Fibroblast of lung (primary cell): Measurements from ENCODE around the gene ALOX12B. TPM values are rescaled to one million over a fixed set of nuclear protein-coding genes. Genes with fewer than 3 reads are reported as not detected.
"Not testable (repeated sequence)": the region's sequence is repeated elsewhere in the genome, so short reads cannot be mapped to it uniquely, and the experiment has no call there.

Experiments
- DNase-seq, 2 donors: peaks; one replicate each; pipeline versions ENCODE4 v3.0.0 to v3.0.0-alpha.2; 2010; ENCODE audit warnings: low read depth in 2 of 2
- H2AFZ ChIP-seq: 2 replicates; pipeline ENCODE4 v1.5.1; 2012; ENCODE audit warnings: low read length, control low read depth, inconsistent platforms
- H3K27ac ChIP-seq: 2 replicates; pipeline ENCODE4 v1.5.1; 2011; ENCODE audit warnings: low read length, control low read depth; ENCODE audit not compliant: insufficient read depth
- H3K27me3 ChIP-seq: 2 replicates; pipeline ENCODE4 v1.5.1; 2011; ENCODE audit warnings: mild to moderate bottlenecking, low read length; ENCODE audit not compliant: control insufficient read depth, insufficient read depth
- H3K36me3 ChIP-seq: 2 replicates; pipeline ENCODE4 v1.5.1; 2011; ENCODE audit warnings: low read length; ENCODE audit not compliant: control insufficient read depth, insufficient read depth
- H3K4me1 ChIP-seq: 2 replicates; pipeline ENCODE4 v1.5.1; 2011; ENCODE audit warnings: low read length; ENCODE audit not compliant: control insufficient read depth, insufficient read depth; ENCODE audit errors: extremely low read depth
- H3K4me2 ChIP-seq: 2 replicates; pipeline ENCODE4 v1.5.1; 2011; ENCODE audit warnings: low read length, control low read depth; ENCODE audit not compliant: insufficient read depth; ENCODE audit errors: extremely low read depth
- H3K4me3 ChIP-seq, 4 experiments: fragments of 200-600 bp in 1 of 4; sonication (generic) in 1 of 4; replicated peaks in 1 of 4; 2 replicates each; pipeline ENCODE4 v1.5.1; 2011 to 2016; ENCODE audit warnings: low read length in 4 of 4, low read depth in 3 of 4, mild to moderate bottlenecking in 3 of 4, control low read depth in 2 of 4, inconsistent platforms in 1 of 4, mixed read lengths in 1 of 4; ENCODE audit not compliant: insufficient read depth in 1 of 4; ENCODE audit errors: control extremely low read depth in 1 of 4
- H3K79me2 ChIP-seq: 2 replicates; pipeline ENCODE4 v1.5.1; 2012; ENCODE audit warnings: mild to moderate bottlenecking, low read length, inconsistent platforms; ENCODE audit not compliant: control insufficient read depth, insufficient read depth
- H3K9ac ChIP-seq: 2 replicates; pipeline ENCODE4 v1.5.1; 2011; ENCODE audit warnings: mild to moderate bottlenecking, low read length, control low read depth; ENCODE audit not compliant: insufficient read depth
- H3K9me3 ChIP-seq: 2 replicates; pipeline ENCODE4 v1.5.1; 2012; ENCODE audit warnings: low read depth, low read length; ENCODE audit not compliant: control insufficient read depth, insufficient read depth
- H4K20me1 ChIP-seq: 2 replicates; pipeline ENCODE4 v1.5.1; 2011; ENCODE audit warnings: low read length; ENCODE audit not compliant: control insufficient read depth, insufficient read depth; ENCODE audit errors: extremely low read depth
- CTCF ChIP-seq, 2 donors: IDR thresholded peaks in 1 of 2; conservative IDR thresholded peaks in 1 of 2; 1 replicate in 1 of 2; 2 replicates in 1 of 2; pipeline ENCODE4 v1.5.1; 2011 to 2012; ENCODE audit warnings: low read length in 2 of 2, control low read depth in 1 of 2, inconsistent platforms in 1 of 2, low read depth in 1 of 2, mild to moderate bottlenecking in 1 of 2
- EZH2 ChIP-seq: IDR thresholded peaks from 2 replicates; pipeline ENCODE4 v1.5.1; 2012; ENCODE audit warnings: low read length, control low read depth, mild to moderate bottlenecking; ENCODE audit errors: missing control alignments
- polyA plus RNA-seq, 2 donors: library from polyadenylated mRNA; depleted of rRNA in 1 of 2; stranded (reverse) in 1 of 2; unstranded in 1 of 2; fragments of >200 nt; gene quantifications; 2 replicates each; pipeline ENCODE4 v1.2.1, GENCODE V29; 2011 to 2012; ENCODE audit warnings: missing spikeins in 1 of 2
- total RNA-seq: library from RNA; depleted of rRNA; stranded (reverse); fragments of >200 nt; gene quantifications from 2 replicates; pipeline ENCODE4 v1.2.1, GENCODE V29; 2014

The ALOX12B gene
- total and polyA plus RNA-seq, 2 donors (not counting 1 experiment from before 2014, with no cell fraction given) = not detected

- no peaks in the 10 kb centered on the region for H3K36me3 ChIP-seq
- H3K4me2 ChIP-seq = peak overlapping the region; percentile 93
- TF ChIP-seq CTCF (conservative IDR thresholded peaks at IDR 0.05 in 1 of 2, IDR thresholded peaks at IDR 0.05 in 1 of 2; ENCODE audit: low read depth in 1 of 2, low read length in 2 of 2) (peak; percentile 61), EZH2 (no peak)
- no peak overlapping the region for H3K27ac ChIP-seq
- H3K9me3 ChIP-seq = no peaks in the 10 kb centered on the region
- peaks cover 33% of the 10 kb centered on the region for H3K27me3 ChIP-seq
- H3K9ac ChIP-seq = peak overlapping the region; percentile 23
- H4K20me1 ChIP-seq = no peaks in the 10 kb centered on the region
- H3K4me1 ChIP-seq = peaks cover 2% of the 10 kb centered on the region
- peak; percentile 29 to 42 for DNase-seq
- no peaks in the 10 kb centered on the region for H3K79me2 ChIP-seq
- H2AFZ ChIP-seq = peak overlapping the region; percentile 91
- H3K4me3 ChIP-seq = peak overlapping the region; percentile 21 to 53 (median 42)
Measured at GRCh38 chr17:8079291-8080207, 8.0 kb downstream of the ALOX12B start.

GRCh38 chr17:8077939-8078338 lies 9.6 kb downstream of the ALOX12B start:
- not testable (repeated sequence) for H3K79me2 ChIP-seq, H3K9ac ChIP-seq, H2AFZ ChIP-seq, H3K4me3 ChIP-seq, H3K27ac ChIP-seq, H3K9me3 ChIP-seq, H4K20me1 ChIP-seq, H3K4me2 ChIP-seq, H3K36me3 ChIP-seq, H3K4me1 ChIP-seq, DNase-seq
- peaks cover 45% of the 10 kb centered on the region for H3K27me3 ChIP-seq

GRCh38 chr17:8076502-8077266 lies 10.8 kb downstream of the ALOX12B start:
- Histone ChIP-seq H3K4me2 (no peak overlapping the region), H4K20me1 (no peaks in the 10 kb centered on the region), H3K4me3 (no peak overlapping the region), H3K9me3 (no peaks in the 10 kb centered on the region), H2AFZ (no peak overlapping the region), H3K36me3 (no peaks in the 10 kb centered on the region), H3K27me3 (peaks cover 51% of the 10 kb centered on the region), H3K9ac (no peak overlapping the region), H3K4me1 (peaks cover 2% of the 10 kb centered on the region), H3K27ac (no peak overlapping the region), H3K79me2 (no peaks in the 10 kb centered on the region)
- no peak for DNase-seq
- no peak for TF ChIP-seq CTCF (conservative IDR thresholded peaks at IDR 0.05 in 1 of 2, IDR thresholded peaks at IDR 0.05 in 1 of 2; ENCODE audit: low read depth in 1 of 2, low read length in 2 of 2)
- TF ChIP-seq EZH2 = no peak
